ENCODE results near the gene MC4R.

The MC4R gene

GRCh38 chr18:60327880-60328279 is 44.7 kb downstream of the MC4R start:
- no peak for DNase-seq (ENCODE audit: low spot score)

GRCh38 chr18:60322591-60322990 is 50.0 kb downstream of the MC4R start:
- peak; percentile 84 for DNase-seq (ENCODE audit: low spot score)
